Brain microvascular endothelial cell (primary cell): ENCODE data around the gene SYT14.

Source experiments
- DNase-seq: peaks from one replicate; pipeline ENCODE4 v3.0.0-alpha.2; 2020
- H3K27ac ChIP-seq: fragments of 250-450 bp; sonication (Bioruptor Pico); 2 replicates; pipeline ENCODE4 v1.5.1; 2020; ENCODE audit warnings: mild to moderate bottlenecking, moderate library complexity
- H3K27me3 ChIP-seq: fragments of 250-450 bp; sonication (Bioruptor Pico); replicated peaks from 2 replicates; pipeline ENCODE4 v1.5.1; 2020; ENCODE audit warnings: mild to moderate bottlenecking
- H3K36me3 ChIP-seq: fragments of 250-450 bp; sonication (Bioruptor Pico); replicated peaks from 2 replicates; pipeline ENCODE4 v1.5.1; 2020; ENCODE audit warnings: mild to moderate bottlenecking
- H3K4me3 ChIP-seq: 2 replicates; pipeline ENCODE4 v1.5.1; 2011; ENCODE audit warnings: low read depth, mild to moderate bottlenecking, control low read depth, low read length, moderate library complexity
- in situ Hi-C: cut with HindIII; loops from 2 replicates; pipeline ENCODE4 v1.10.0; 2017; ENCODE audit warnings: low sequenced_read_pairs, low pct_ligation_motif_present
- TF ChIP-seq, protein P1 (sequence below): IDR thresholded peaks from 2 replicates; pipeline ENCODE4 v1.5.1; 2011; ENCODE audit warnings: low read depth, mild to moderate bottlenecking, moderate library complexity, low read length, control low read depth, inconsistent platforms; ENCODE audit errors: missing control alignments

Gene SYT14

DNA sequence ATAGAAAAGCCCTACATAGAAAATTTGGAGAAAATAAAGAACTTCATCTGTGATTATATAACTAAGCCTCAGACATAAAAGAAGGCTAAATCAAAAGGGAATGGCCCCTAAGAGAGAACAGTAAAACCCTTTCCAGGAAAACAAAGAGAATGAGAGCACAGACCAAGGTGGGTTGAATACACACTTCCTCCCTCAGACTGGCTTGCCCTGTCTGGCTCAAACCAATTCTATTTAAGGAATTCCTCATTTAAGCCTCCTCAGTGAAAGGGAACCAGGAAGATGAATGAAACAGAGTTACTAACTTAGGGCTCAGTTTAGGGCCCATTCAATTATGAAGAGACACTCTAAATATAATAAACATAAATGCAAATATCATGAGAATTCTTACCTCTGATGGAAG, 10.6 kb upstream of the SYT14 start:
- Histone ChIP-seq H3K27me3 (no peaks in the 10 kb centered on the region), H3K36me3 (no peaks in the 10 kb centered on the region), H3K27ac (no peak overlapping the region), H3K4me3 (no peak overlapping the region)
- TF ChIP-seq, protein P1, sequence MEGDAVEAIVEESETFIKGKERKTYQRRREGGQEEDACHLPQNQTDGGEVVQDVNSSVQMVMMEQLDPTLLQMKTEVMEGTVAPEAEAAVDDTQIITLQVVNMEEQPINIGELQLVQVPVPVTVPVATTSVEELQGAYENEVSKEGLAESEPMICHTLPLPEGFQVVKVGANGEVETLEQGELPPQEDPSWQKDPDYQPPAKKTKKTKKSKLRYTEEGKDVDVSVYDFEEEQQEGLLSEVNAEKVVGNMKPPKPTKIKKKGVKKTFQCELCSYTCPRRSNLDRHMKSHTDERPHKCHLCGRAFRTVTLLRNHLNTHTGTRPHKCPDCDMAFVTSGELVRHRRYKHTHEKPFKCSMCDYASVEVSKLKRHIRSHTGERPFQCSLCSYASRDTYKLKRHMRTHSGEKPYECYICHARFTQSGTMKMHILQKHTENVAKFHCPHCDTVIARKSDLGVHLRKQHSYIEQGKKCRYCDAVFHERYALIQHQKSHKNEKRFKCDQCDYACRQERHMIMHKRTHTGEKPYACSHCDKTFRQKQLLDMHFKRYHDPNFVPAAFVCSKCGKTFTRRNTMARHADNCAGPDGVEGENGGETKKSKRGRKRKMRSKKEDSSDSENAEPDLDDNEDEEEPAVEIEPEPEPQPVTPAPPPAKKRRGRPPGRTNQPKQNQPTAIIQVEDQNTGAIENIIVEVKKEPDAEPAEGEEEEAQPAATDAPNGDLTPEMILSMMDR: no peak
- DNase-seq: no peak
- in situ Hi-C loops: no loop called here

DNA sequence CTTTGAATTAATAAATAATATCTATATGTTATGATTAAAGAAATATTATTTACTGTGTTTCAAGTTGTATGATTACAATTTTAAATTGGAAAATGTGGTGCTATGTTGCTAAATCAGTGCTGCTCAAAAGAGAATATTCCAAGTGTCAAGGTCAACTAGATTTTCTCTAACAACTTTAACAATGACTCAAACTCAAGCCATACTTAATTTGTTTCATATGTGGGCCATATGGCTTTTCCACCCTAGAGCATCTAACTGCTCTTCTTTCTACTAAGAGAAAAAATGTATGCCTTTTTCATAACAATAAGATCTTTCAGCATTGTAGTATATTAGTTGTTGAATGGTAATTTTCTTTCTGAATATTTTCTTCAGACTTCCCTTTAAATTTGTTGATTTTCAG, 8.3 kb upstream of the SYT14 start:
- DNase-seq: no peak
- H3K4me3 ChIP-seq: no peak overlapping the region
- H3K36me3 ChIP-seq: no peaks in the 10 kb centered on the region
- no peak overlapping the region for H3K27ac ChIP-seq
- in situ Hi-C loops: no loop called here
- H3K27me3 ChIP-seq: no peaks in the 10 kb centered on the region
- TF ChIP-seq, protein P1: no peak

DNA sequence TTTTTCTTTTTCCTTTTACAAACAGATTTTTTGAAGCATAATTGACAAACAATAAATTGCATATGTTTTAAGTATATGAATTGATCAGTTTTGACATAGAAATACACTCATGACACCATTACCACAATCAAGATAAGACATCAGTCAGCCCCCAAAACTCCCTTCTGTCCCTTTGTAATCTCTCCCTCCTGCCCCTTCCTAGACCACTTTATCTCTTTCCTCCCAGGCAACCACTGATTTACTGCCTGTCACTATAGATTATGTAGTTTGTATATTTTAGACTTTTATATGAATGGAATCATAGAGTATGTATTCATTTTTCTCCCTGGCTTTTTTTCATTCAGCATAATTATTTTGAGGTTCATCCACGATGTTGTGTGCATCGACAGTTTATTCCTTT, 6.9 kb upstream of the SYT14 start:
- TF ChIP-seq, protein P1: no peak
- no peaks in the 10 kb centered on the region for H3K27me3 ChIP-seq
- in situ Hi-C loops: no loop called here
- DNase-seq: no peak
- H3K27ac ChIP-seq: no peak overlapping the region
- H3K36me3 ChIP-seq: no peaks in the 10 kb centered on the region
- H3K4me3 ChIP-seq: no peak overlapping the region

DNA sequence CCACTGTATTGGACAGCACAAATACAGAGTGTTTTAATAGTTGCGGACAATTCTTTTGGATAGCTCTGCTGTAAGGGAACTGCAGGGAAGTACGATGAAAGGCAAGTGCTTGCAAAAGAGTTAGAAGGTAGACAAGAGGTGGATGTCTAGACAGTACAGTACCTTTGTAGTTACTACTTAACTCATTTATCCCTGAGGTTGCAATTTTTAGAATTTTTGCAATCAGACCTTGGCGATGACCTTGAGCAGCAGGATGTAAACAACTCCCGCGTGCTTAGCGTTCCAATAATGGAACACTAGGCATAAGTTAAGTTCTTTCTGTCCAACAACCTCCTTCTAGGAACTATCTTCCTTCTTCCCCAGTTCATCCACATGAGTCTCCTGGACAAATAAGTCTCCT, 1.9 kb upstream of the SYT14 start:
- peaks cover 14% of the 10 kb centered on the region for H3K27me3 ChIP-seq
- in situ Hi-C loops: no loop called here
- no peaks in the 10 kb centered on the region for H3K36me3 ChIP-seq
- no peak overlapping the region for H3K4me3 ChIP-seq
- TF ChIP-seq, protein P1: no peak
- H3K27ac ChIP-seq: no peak overlapping the region
- DNase-seq: no peak

DNA sequence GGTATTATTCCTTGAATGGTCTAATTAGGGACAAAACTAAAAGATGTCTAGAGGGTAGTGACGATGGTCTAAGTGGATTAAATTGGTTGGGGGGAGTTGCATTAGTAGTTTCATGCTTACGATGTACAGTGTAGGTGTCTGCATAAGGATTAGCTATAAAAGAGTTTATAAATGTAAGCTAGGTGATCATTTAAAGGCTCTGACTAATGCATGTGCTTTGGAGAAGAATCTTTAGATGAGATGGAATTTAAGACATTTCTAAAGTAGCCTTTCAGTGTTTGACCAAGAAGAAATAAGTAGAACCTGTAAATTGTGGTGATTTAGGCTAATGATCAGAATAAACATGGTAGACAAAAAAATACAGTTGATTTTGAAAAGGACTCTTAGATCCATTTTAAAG, 7.4 kb downstream of the SYT14 start:
- in situ Hi-C loops: no loop called here
- DNase-seq: no peak
- H3K4me3 ChIP-seq: no peak overlapping the region
- TF ChIP-seq, protein P1: no peak
- peaks cover 4% of the 10 kb centered on the region for H3K27me3 ChIP-seq
- no peak overlapping the region for H3K27ac ChIP-seq
- no peaks in the 10 kb centered on the region for H3K36me3 ChIP-seq

DNA sequence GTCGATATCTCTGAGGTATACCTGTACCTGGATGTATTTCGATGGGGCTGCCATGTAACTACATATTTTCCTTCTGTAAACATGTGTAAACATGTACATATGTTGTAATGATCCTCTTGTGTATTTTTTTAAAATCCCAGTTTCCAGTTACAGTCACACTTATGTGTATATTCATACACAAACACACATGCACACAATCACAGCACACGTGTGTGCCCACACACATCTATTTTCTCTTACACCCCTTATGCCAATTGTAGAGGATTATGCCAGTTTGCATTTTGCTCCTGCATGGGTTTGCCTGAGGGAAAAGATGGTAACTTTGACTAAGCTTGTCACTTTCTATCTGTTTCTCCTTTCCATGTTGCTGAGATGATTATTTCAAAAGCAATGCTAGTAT, 10.1 kb downstream of the SYT14 start:
- Histone ChIP-seq H3K36me3 (no peaks in the 10 kb centered on the region), H3K4me3 (no peak overlapping the region), H3K27ac (no peak overlapping the region), H3K27me3 (no peaks in the 10 kb centered on the region)
- in situ Hi-C loops: no loop called here
- no peak for DNase-seq
- TF ChIP-seq, protein P1: no peak
